Measurements from ENCODE around the gene DNMT3B. TPM values are rescaled to one million over a fixed set of nuclear protein-coding genes. Genes with fewer than 3 reads are reported as not detected.

The DNMT3B gene
- total RNA-seq, 5 donors from 2014 or later (not counting 1 experiment from before 2014, with no cell fraction given): 0.56 to 1.7 (median 0.95) TPM

- Mint-ChIP-seq H3K36me3 (no peaks in the 10 kb centered on the region), H3K27me3 (no peaks in the 10 kb centered on the region), H3K27ac (no peak overlapping the region), H3K9me3 (no peaks in the 10 kb centered on the region), H3K4me3 (no peak overlapping the region), H3K4me1 (no peaks in the 10 kb centered on the region)
- ChIA-PET CTCF (no interaction called here), POLR2A (no interaction called here)
- no peak overlapping the region for H3K4me3 ChIP-seq (ENCODE audit: control insufficient read depth in 1 of 2, extremely low read depth in 1 of 2, low read length in 1 of 2)
- no peaks in the 10 kb centered on the region for H3K36me3 ChIP-seq (ENCODE audit: control insufficient read depth in 2 of 2, extremely low read depth in 1 of 2, insufficient read depth in 1 of 2, low read length in 1 of 2)
- H3K4me1 ChIP-seq (ENCODE audit: control insufficient read depth in 1 of 2, extremely low read depth in 1 of 2, insufficient read depth in 2 of 2, low read length in 2 of 2): no peaks in the 10 kb centered on the region
- ATAC-seq (replicated peaks in 1 of 4) (no peak), DNase-seq (no peak)
- no peak overlapping the region for H3K27ac ChIP-seq (ENCODE audit: low read length)
- H3K27me3 ChIP-seq (replicated peaks in 1 of 2; ENCODE audit: control insufficient read depth in 2 of 2, extremely low read depth in 1 of 2, insufficient read depth in 2 of 2, low read length in 1 of 2): no peaks in the 10 kb centered on the region
- no peaks in the 10 kb centered on the region for H3K9me3 ChIP-seq
Observed at GRCh38 chr20:32751293-32751692, 10.9 kb upstream of the DNMT3B start.

GRCh38 chr20:32751702-32752457 lies 10.3 kb upstream of the DNMT3B start:
- ChIA-PET POLR2A (no interaction called here), CTCF (no interaction called here)
- Mint-ChIP-seq H3K4me1 (no peaks in the 10 kb centered on the region), H3K9me3 (no peaks in the 10 kb centered on the region), H3K27me3 (no peaks in the 10 kb centered on the region), H3K4me3 (no peak overlapping the region), H3K27ac (peak overlapping the region in 1 of 2 donors; percentile 33), H3K36me3 (no peaks in the 10 kb centered on the region)
- Histone ChIP-seq H3K27ac (ENCODE audit: low read length) (no peak overlapping the region), H3K4me1 (ENCODE audit: control insufficient read depth in 1 of 2, extremely low read depth in 1 of 2, insufficient read depth in 2 of 2, low read length in 2 of 2) (no peaks in the 10 kb centered on the region), H3K27me3 (replicated peaks in 1 of 2; ENCODE audit: control insufficient read depth in 2 of 2, extremely low read depth in 1 of 2, insufficient read depth in 2 of 2, low read length in 1 of 2) (no peaks in the 10 kb centered on the region), H3K4me3 (ENCODE audit: control insufficient read depth in 1 of 2, extremely low read depth in 1 of 2, low read length in 1 of 2) (no peak overlapping the region), H3K9me3 (no peaks in the 10 kb centered on the region), H3K36me3 (ENCODE audit: control insufficient read depth in 2 of 2, extremely low read depth in 1 of 2, insufficient read depth in 1 of 2, low read length in 1 of 2) (no peaks in the 10 kb centered on the region)
- no peak for DNase-seq
- 86% methylated on average over 1 of the region's 6 CpGs for WGBS (ENCODE audit: insufficient coverage)
- ATAC-seq (replicated peaks in 1 of 4): no peak

- Mint-ChIP-seq H3K4me1 (no peaks in the 10 kb centered on the region), H3K4me3 (no peak overlapping the region), H3K27ac (no peak overlapping the region), H3K36me3 (no peaks in the 10 kb centered on the region), H3K27me3 (no peaks in the 10 kb centered on the region), H3K9me3 (no peaks in the 10 kb centered on the region)
- 60% methylated on average over 1 of the region's 10 CpGs for WGBS (ENCODE audit: insufficient coverage)
- Histone ChIP-seq H3K36me3 (ENCODE audit: control insufficient read depth in 2 of 2, extremely low read depth in 1 of 2, insufficient read depth in 1 of 2, low read length in 1 of 2) (no peaks in the 10 kb centered on the region), H3K4me3 (ENCODE audit: control insufficient read depth in 1 of 2, extremely low read depth in 1 of 2, low read length in 1 of 2) (no peak overlapping the region), H3K9me3 (no peaks in the 10 kb centered on the region), H3K27ac (ENCODE audit: low read length) (no peak overlapping the region), H3K4me1 (ENCODE audit: control insufficient read depth in 1 of 2, extremely low read depth in 1 of 2, insufficient read depth in 2 of 2, low read length in 2 of 2) (no peaks in the 10 kb centered on the region), H3K27me3 (replicated peaks in 1 of 2; ENCODE audit: control insufficient read depth in 2 of 2, extremely low read depth in 1 of 2, insufficient read depth in 2 of 2, low read length in 1 of 2) (no peaks in the 10 kb centered on the region)
- POLR2A ChIA-PET: no interaction called here
- ATAC-seq (replicated peaks in 1 of 4) (no peak), DNase-seq (no peak)
- CTCF ChIA-PET: interaction anchor here in 1 of 2 donors (0.6 kb wide), 1 partner anchor 316 kb away, joined by 5 read pairs; no protein-coding TSS in a partner anchor
Observed at GRCh38 chr20:32752458-32753250, 9.5 kb upstream of the DNMT3B start.

GRCh38 chr20:32753731-32754130 lies 8.5 kb upstream of the DNMT3B start:
- H3K9me3 Mint-ChIP-seq: no peaks in the 10 kb centered on the region
- ChIA-PET CTCF (no interaction called here), POLR2A (no interaction called here)
- ATAC-seq (replicated peaks in 1 of 4): no peak
- H3K36me3 Mint-ChIP-seq: no peaks in the 10 kb centered on the region
- 59% methylated on average over 3 of the region's 4 CpGs for WGBS (ENCODE audit: insufficient coverage)
- H3K27me3 ChIP-seq (replicated peaks in 1 of 2; ENCODE audit: control insufficient read depth in 2 of 2, extremely low read depth in 1 of 2, insufficient read depth in 2 of 2, low read length in 1 of 2): no peaks in the 10 kb centered on the region
- no peak for DNase-seq
- H3K27ac ChIP-seq (ENCODE audit: low read length): no peak overlapping the region
- no peaks in the 10 kb centered on the region for H3K36me3 ChIP-seq (ENCODE audit: control insufficient read depth in 2 of 2, extremely low read depth in 1 of 2, insufficient read depth in 1 of 2, low read length in 1 of 2)
- H3K4me3 ChIP-seq (ENCODE audit: control insufficient read depth in 1 of 2, extremely low read depth in 1 of 2, low read length in 1 of 2): no peak overlapping the region
- H3K4me1 Mint-ChIP-seq: no peaks in the 10 kb centered on the region
- H3K9me3 ChIP-seq: no peaks in the 10 kb centered on the region
- H3K4me1 ChIP-seq (ENCODE audit: control insufficient read depth in 1 of 2, extremely low read depth in 1 of 2, insufficient read depth in 2 of 2, low read length in 2 of 2): no peaks in the 10 kb centered on the region
- H3K27ac Mint-ChIP-seq: no peak overlapping the region
- no peak overlapping the region for H3K4me3 Mint-ChIP-seq
- H3K27me3 Mint-ChIP-seq: no peaks in the 10 kb centered on the region

GRCh38 chr20:32756156-32756555 lies 6.0 kb upstream of the DNMT3B start:
- Mint-ChIP-seq H3K4me1 (peaks cover under 1 to 2% (median 2%) of the 10 kb centered on the region in 3 donors), H3K27ac (no peak overlapping the region), H3K9me3 (no peaks in the 10 kb centered on the region), H3K4me3 (no peak overlapping the region), H3K27me3 (no peaks in the 10 kb centered on the region), H3K36me3 (no peaks in the 10 kb centered on the region)
- POLR2A ChIA-PET: interaction anchor here in 1 of 2 donors (0.7 kb wide), 1 partner anchor 295 kb away, joined by 4 read pairs; no protein-coding TSS in a partner anchor
- Histone ChIP-seq H3K9me3 (no peaks in the 10 kb centered on the region), H3K36me3 (ENCODE audit: control insufficient read depth in 2 of 2, extremely low read depth in 1 of 2, insufficient read depth in 1 of 2, low read length in 1 of 2) (no peaks in the 10 kb centered on the region), H3K27me3 (replicated peaks in 1 of 2; ENCODE audit: control insufficient read depth in 2 of 2, extremely low read depth in 1 of 2, insufficient read depth in 2 of 2, low read length in 1 of 2) (no peaks in the 10 kb centered on the region), H3K27ac (ENCODE audit: low read length) (no peak overlapping the region), H3K4me3 (ENCODE audit: control insufficient read depth in 1 of 2, extremely low read depth in 1 of 2, low read length in 1 of 2) (no peak overlapping the region), H3K4me1 (ENCODE audit: control insufficient read depth in 1 of 2, extremely low read depth in 1 of 2, insufficient read depth in 2 of 2, low read length in 2 of 2) (peaks cover 0 to under 1% of the 10 kb centered on the region in 2 experiments)
- no CpG with 5 or more reads among the region's 5 CpGs for WGBS (ENCODE audit: insufficient coverage)
- CTCF ChIA-PET: interaction anchor here in 1 of 2 donors (1.4 kb wide), 1 partner anchor 22 kb away, joined by 9 read pairs; no protein-coding TSS in a partner anchor
- no peak for ATAC-seq (replicated peaks in 1 of 4)
- DNase-seq: no peak

- POLR2A ChIA-PET: no interaction called here
- H3K4me3 Mint-ChIP-seq: peak overlapping the region; percentile 70 to 88 (median 76)
- DNase-seq (no peak), ATAC-seq (replicated peaks in 1 of 4) (no peak)
- WGBS (ENCODE audit: insufficient coverage): 100% methylated on average over 1 of the region's 6 CpGs
- no peaks in the 10 kb centered on the region for H3K36me3 ChIP-seq (ENCODE audit: control insufficient read depth in 2 of 2, extremely low read depth in 1 of 2, insufficient read depth in 1 of 2, low read length in 1 of 2)
- H3K9me3 Mint-ChIP-seq: no peaks in the 10 kb centered on the region
- peaks cover 0 to 10% of the 10 kb centered on the region in 2 experiments for H3K27me3 ChIP-seq (replicated peaks in 1 of 2; ENCODE audit: control insufficient read depth in 2 of 2, extremely low read depth in 1 of 2, insufficient read depth in 2 of 2, low read length in 1 of 2)
- H3K27ac ChIP-seq (ENCODE audit: low read length): no peak overlapping the region
- H3K27ac Mint-ChIP-seq: peak overlapping the region in 1 of 2 donors; percentile 3
- peak overlapping the region; percentile 49 to 57 for H3K4me3 ChIP-seq (ENCODE audit: control insufficient read depth in 1 of 2, extremely low read depth in 1 of 2, low read length in 1 of 2)
- CTCF ChIA-PET: no interaction called here
- H3K9me3 ChIP-seq: no peaks in the 10 kb centered on the region
- H3K27me3 Mint-ChIP-seq: no peaks in the 10 kb centered on the region
- peaks cover 0 to 20% of the 10 kb centered on the region in 2 experiments for H3K4me1 ChIP-seq (ENCODE audit: control insufficient read depth in 1 of 2, extremely low read depth in 1 of 2, insufficient read depth in 2 of 2, low read length in 2 of 2)
- no peaks in the 10 kb centered on the region for H3K36me3 Mint-ChIP-seq
- peaks cover 10 to 13% (median 12%) of the 10 kb centered on the region in 3 donors for H3K4me1 Mint-ChIP-seq
Observed at GRCh38 chr20:32761417-32761830, 761 bp upstream of the DNMT3B start.

All from T-cell (primary cell).